Testis (tissue), 2 donors: ENCODE results near the gene MAP4K2.

ENCODE experiments used
- CTCF ChIP-seq, 3 experiments: fragments of 450-650 bp in 2 of 3; fragments of 200-600 bp in 1 of 3; sonication (generic) in 1 of 3; IDR thresholded peaks; one replicate each; pipeline ENCODE4 v1.5.1; 2016 to 2019; ENCODE audit warnings: antibody characterized with exemption in 3 of 3, mild to moderate bottlenecking in 2 of 3, moderate library complexity in 1 of 3
- POLR2A ChIP-seq: fragments of 450-650 bp; IDR thresholded peaks from one replicate; pipeline ENCODE4 v1.6.1; 2017; ENCODE audit warnings: antibody characterized with exemption, mild to moderate bottlenecking, moderate library complexity

GRCh38 chr11:64776875-64777274, 26.1 kb downstream of the MAP4K2 start:
- TF ChIP-seq CTCF (IDR thresholded peaks at IDR 0.05) (no peak), POLR2A (no peak)
